ENCODE data around the gene ACER2.

DNA sequence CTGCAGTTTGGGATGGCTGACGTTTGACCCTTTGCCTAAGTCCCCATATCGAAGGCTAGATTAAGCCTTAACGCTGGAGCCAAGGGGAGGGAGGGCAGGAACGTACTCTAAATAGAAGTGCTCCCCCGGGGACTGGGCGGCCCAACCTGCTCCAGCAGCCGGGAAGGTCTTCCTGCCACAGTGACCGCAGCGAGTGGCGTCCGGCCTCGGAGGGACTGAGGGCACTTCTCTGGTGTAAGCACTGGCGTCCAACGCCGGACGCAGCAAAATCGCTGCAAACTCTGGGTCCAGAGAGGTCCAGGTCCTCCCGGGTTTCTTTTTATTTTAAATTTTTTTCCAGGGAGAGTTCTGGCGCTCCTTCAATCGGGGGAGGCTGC, 505 bp upstream of the ACER2 start:
- TF ChIP-seq, protein P1, sequence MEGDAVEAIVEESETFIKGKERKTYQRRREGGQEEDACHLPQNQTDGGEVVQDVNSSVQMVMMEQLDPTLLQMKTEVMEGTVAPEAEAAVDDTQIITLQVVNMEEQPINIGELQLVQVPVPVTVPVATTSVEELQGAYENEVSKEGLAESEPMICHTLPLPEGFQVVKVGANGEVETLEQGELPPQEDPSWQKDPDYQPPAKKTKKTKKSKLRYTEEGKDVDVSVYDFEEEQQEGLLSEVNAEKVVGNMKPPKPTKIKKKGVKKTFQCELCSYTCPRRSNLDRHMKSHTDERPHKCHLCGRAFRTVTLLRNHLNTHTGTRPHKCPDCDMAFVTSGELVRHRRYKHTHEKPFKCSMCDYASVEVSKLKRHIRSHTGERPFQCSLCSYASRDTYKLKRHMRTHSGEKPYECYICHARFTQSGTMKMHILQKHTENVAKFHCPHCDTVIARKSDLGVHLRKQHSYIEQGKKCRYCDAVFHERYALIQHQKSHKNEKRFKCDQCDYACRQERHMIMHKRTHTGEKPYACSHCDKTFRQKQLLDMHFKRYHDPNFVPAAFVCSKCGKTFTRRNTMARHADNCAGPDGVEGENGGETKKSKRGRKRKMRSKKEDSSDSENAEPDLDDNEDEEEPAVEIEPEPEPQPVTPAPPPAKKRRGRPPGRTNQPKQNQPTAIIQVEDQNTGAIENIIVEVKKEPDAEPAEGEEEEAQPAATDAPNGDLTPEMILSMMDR (IDR thresholded peaks at IDR 0.05), result no peak
- no peak for TF ChIP-seq POLR2A (IDR thresholded peaks at IDR 0.05)

Data from lower leg skin (tissue), 3 donors.